Neuronal stem cell (in vitro differentiated cells): ENCODE measurements around the gene CLASP1.

Experiments used
- DNase-seq: peaks from one replicate; pipeline ENCODE4 v3.0.0-alpha.2; 2013; ENCODE audit warnings: low spot score
- H2AFZ ChIP-seq: one replicate; pipeline ENCODE4 v1.6.1; 2013; ENCODE audit warnings: mild to moderate bottlenecking, low read length, inconsistent platforms
- H2AK5ac ChIP-seq: 2 replicates; pipeline ENCODE4 v1.6.1; 2013; ENCODE audit warnings: low read depth, mild to moderate bottlenecking, inconsistent platforms, low read length, moderate library complexity, mixed read lengths
- H2BK120ac ChIP-seq: 2 replicates; pipeline ENCODE4 v1.6.1; 2013; ENCODE audit warnings: low read depth, mild to moderate bottlenecking, inconsistent platforms, low read length, moderate library complexity, mixed read lengths
- H2BK12ac ChIP-seq: one replicate; pipeline ENCODE4 v1.6.1; 2013; ENCODE audit warnings: low read length, inconsistent platforms
- H2BK15ac ChIP-seq: 2 replicates; pipeline ENCODE4 v1.6.1; 2013; ENCODE audit warnings: mild to moderate bottlenecking, low read length, inconsistent platforms, mixed read lengths
- H2BK5ac ChIP-seq: one replicate; pipeline ENCODE4 v1.6.1; 2013; ENCODE audit warnings: inconsistent platforms, mild to moderate bottlenecking, low read length, moderate library complexity
- H3K14ac ChIP-seq: one replicate; pipeline ENCODE4 v1.6.1; 2013; ENCODE audit warnings: low read length, inconsistent platforms
- H3K18ac ChIP-seq: 2 replicates; pipeline ENCODE4 v1.6.1; 2013; ENCODE audit warnings: low read length, inconsistent platforms
- H3K23ac ChIP-seq: 2 replicates; pipeline ENCODE4 v1.6.1; 2013; ENCODE audit warnings: low read depth, mild to moderate bottlenecking, mixed read lengths, low read length, inconsistent platforms; ENCODE audit not compliant: poor library complexity
- H3K27ac ChIP-seq: replicated peaks from 3 replicates; pipeline ENCODE4 v1.5.1; 2013; ENCODE audit warnings: low read length, inconsistent platforms
- H3K27me3 ChIP-seq, 3 experiments: 2 replicates each; pipeline ENCODE4 v1.6.1; 2013; ENCODE audit warnings: low read length in 3 of 3, mild to moderate bottlenecking in 2 of 3, inconsistent platforms in 1 of 3, low read depth in 1 of 3, mixed read lengths in 1 of 3, moderate library complexity in 1 of 3; ENCODE audit not compliant: control insufficient read depth in 3 of 3, insufficient read depth in 3 of 3
- H3K36me3 ChIP-seq, 2 donors: replicated peaks in 1 of 2; 2 replicates each; pipeline ENCODE4 v1.6.1; 2013; ENCODE audit warnings: low read length in 2 of 2; ENCODE audit not compliant: control insufficient read depth in 2 of 2, insufficient read depth in 2 of 2
- H3K4ac ChIP-seq: 2 replicates; pipeline ENCODE4 v1.6.1; 2013; ENCODE audit warnings: inconsistent platforms, mild to moderate bottlenecking, low read length, moderate library complexity
- H3K4me1 ChIP-seq, 2 donors: 1 replicate in 1 of 2; 2 replicates in 1 of 2; pipeline ENCODE4 v1.6.1; 2013; ENCODE audit warnings: low read length in 2 of 2, low read depth in 1 of 2; ENCODE audit not compliant: control insufficient read depth in 2 of 2, insufficient read depth in 1 of 2
- H3K4me2 ChIP-seq: one replicate; pipeline ENCODE4 v1.6.1; 2013; ENCODE audit warnings: mild to moderate bottlenecking, low read length, inconsistent platforms; ENCODE audit not compliant: insufficient read depth, poor library complexity, severe bottlenecking
- H3K4me3 ChIP-seq, 2 donors: 2 replicates each; pipeline ENCODE4 v1.5.1; 2013; ENCODE audit warnings: low read length in 2 of 2, mild to moderate bottlenecking in 2 of 2, inconsistent platforms in 1 of 2, moderate library complexity in 1 of 2
- H3K79me1 ChIP-seq: one replicate; pipeline ENCODE4 v1.6.1; 2013; ENCODE audit warnings: low read depth, mild to moderate bottlenecking, inconsistent platforms, low read length, moderate library complexity
- H3K9ac ChIP-seq: one replicate; pipeline ENCODE4 v1.6.1; 2013; ENCODE audit warnings: mild to moderate bottlenecking, low read depth, low read length, inconsistent platforms; ENCODE audit not compliant: poor library complexity
- H3K9me3 ChIP-seq, 2 donors: replicated peaks in 1 of 2; 2 replicates each; pipeline versions ENCODE3 to v1.6.1; 2013; ENCODE audit warnings: low read length in 2 of 2, mild to moderate bottlenecking in 2 of 2, inconsistent platforms in 1 of 2, low read depth in 1 of 2, mixed read lengths in 1 of 2, moderate library complexity in 1 of 2; ENCODE audit not compliant: control insufficient read depth in 2 of 2, insufficient read depth in 1 of 2
- H4K8ac ChIP-seq: one replicate; pipeline ENCODE4 v1.6.1; 2013; ENCODE audit warnings: low read depth, mild to moderate bottlenecking, inconsistent platforms, low read length, moderate library complexity
- H4K91ac ChIP-seq: one replicate; pipeline ENCODE4 v1.6.1; 2013; ENCODE audit warnings: low read length, low read depth, mild to moderate bottlenecking, inconsistent platforms; ENCODE audit not compliant: poor library complexity
- WGBS, 2 donors: extraction: QIAGEN DNeasy Blood & Tissue Kit; methylation state at CpG; one replicate each; pipeline ENCODE4 v1.1.7; 2013; ENCODE audit warnings: missing lambda C conversion rate in 2 of 2, mixed read lengths in 1 of 2; ENCODE audit not compliant: insufficient read length in 2 of 2, insufficient replicate concordance in 1 of 2; ENCODE audit errors: extremely low coverage in 2 of 2; 5-methylcytosine and 5-hydroxymethylcytosine counted together

Gene CLASP1

GRCh38 chr2:121588357-121588756 lies 60.9 kb downstream of the CLASP1 start:
- no peak overlapping the region for H4K91ac ChIP-seq
- no peak overlapping the region for H3K23ac ChIP-seq
- no peak overlapping the region for H3K27ac ChIP-seq
- no peak overlapping the region for H2BK5ac ChIP-seq
- no peak overlapping the region for H3K14ac ChIP-seq
- H3K9ac ChIP-seq, result no peak overlapping the region
- H2AK5ac ChIP-seq, result no peak overlapping the region
- H2BK120ac ChIP-seq, result no peak overlapping the region
- H3K4me3 ChIP-seq, result no peak overlapping the region
- no CpG with 5 or more reads among the region's 1 CpG for WGBS, 2 donors
- H2BK15ac ChIP-seq, result no peak overlapping the region
- H3K9me3 ChIP-seq, result no peaks in the 10 kb centered on the region
- H3K18ac ChIP-seq, result no peak overlapping the region
- H2AFZ ChIP-seq, result no peak overlapping the region
- H3K4me2 ChIP-seq, result no peak overlapping the region
- DNase-seq, result no peak
- H3K79me1 ChIP-seq, result peaks cover 2% of the 10 kb centered on the region
- H3K27me3 ChIP-seq, result no peaks in the 10 kb centered on the region
- H4K8ac ChIP-seq, result no peak overlapping the region
- H3K4me1 ChIP-seq, result peaks cover 0 to 4% of the 10 kb centered on the region in 2 donors
- H3K4ac ChIP-seq, result no peak overlapping the region
- H3K36me3 ChIP-seq, result peaks cover 0 to 26% of the 10 kb centered on the region in 2 donors
- H2BK12ac ChIP-seq, result no peak overlapping the region

- no peak overlapping the region for H2BK12ac ChIP-seq
- peaks cover 2% of the 10 kb centered on the region for H3K79me1 ChIP-seq
- H2BK15ac ChIP-seq, result no peak overlapping the region
- no peak overlapping the region for H3K27ac ChIP-seq
- H2BK120ac ChIP-seq, result no peak overlapping the region
- no peak overlapping the region for H4K8ac ChIP-seq
- DNase-seq, result no peak
- H3K23ac ChIP-seq, result no peak overlapping the region
- H3K4me1 ChIP-seq, result peaks cover 0 to 4% of the 10 kb centered on the region in 2 donors
- H3K18ac ChIP-seq, result no peak overlapping the region
- no peak overlapping the region for H2AK5ac ChIP-seq
- no peaks in the 10 kb centered on the region for H3K27me3 ChIP-seq
- no peak overlapping the region for H3K4me3 ChIP-seq
- no CpG with 5 or more reads among the region's 4 CpGs for WGBS, 2 donors
- no peaks in the 10 kb centered on the region for H3K9me3 ChIP-seq
- no peak overlapping the region for H3K9ac ChIP-seq
- H3K36me3 ChIP-seq, result peaks cover 0 to 26% of the 10 kb centered on the region in 2 donors
- H3K4me2 ChIP-seq, result no peak overlapping the region
- H4K91ac ChIP-seq, result no peak overlapping the region
- H3K14ac ChIP-seq, result no peak overlapping the region
- H3K4ac ChIP-seq, result no peak overlapping the region
- no peak overlapping the region for H2BK5ac ChIP-seq
- H2AFZ ChIP-seq, result no peak overlapping the region
These were observed 62.1 kb downstream of the CLASP1 start for GRCh38 chr2:121587131-121587530.

- Histone ChIP-seq H3K4me3 (no peak overlapping the region), H2BK120ac (no peak overlapping the region), H4K8ac (no peak overlapping the region), H2BK15ac (no peak overlapping the region), H3K36me3 (peaks cover 0 to 21% of the 10 kb centered on the region in 2 donors), H3K27ac (no peak overlapping the region), H3K9me3 (no peaks in the 10 kb centered on the region), H3K27me3 (no peaks in the 10 kb centered on the region), H2AFZ (no peak overlapping the region), H4K91ac (no peak overlapping the region), H3K4me1 (peaks cover 3 to 4% of the 10 kb centered on the region in 2 donors), H3K18ac (no peak overlapping the region), H3K4ac (no peak overlapping the region), H2AK5ac (no peak overlapping the region), H3K23ac (no peak overlapping the region), H3K14ac (no peak overlapping the region), H3K4me2 (no peak overlapping the region), H3K79me1 (peaks cover 2% of the 10 kb centered on the region), H2BK5ac (no peak overlapping the region), H3K9ac (no peak overlapping the region), H2BK12ac (no peak overlapping the region)
- WGBS, 2 donors, result no CpG with 5 or more reads among the region's 4 CpGs
- no peak for DNase-seq
These were observed 64.5 kb downstream of the CLASP1 start for GRCh38 chr2:121584741-121585140.

GRCh38 chr2:121583555-121583954 lies 65.7 kb downstream of the CLASP1 start:
- Histone ChIP-seq H3K27me3 (no peaks in the 10 kb centered on the region), H2BK12ac (no peak overlapping the region), H3K18ac (no peak overlapping the region), H2AK5ac (no peak overlapping the region), H4K8ac (no peak overlapping the region), H3K4ac (no peak overlapping the region), H2AFZ (no peak overlapping the region), H3K36me3 (peaks cover 0 to 11% of the 10 kb centered on the region in 2 donors), H3K4me2 (no peak overlapping the region), H3K79me1 (no peaks in the 10 kb centered on the region), H4K91ac (no peak overlapping the region), H2BK15ac (no peak overlapping the region), H3K4me1 (peaks cover 4 to 13% of the 10 kb centered on the region in 2 donors), H2BK5ac (no peak overlapping the region), H3K4me3 (no peak overlapping the region), H3K9ac (no peak overlapping the region), H3K27ac (no peak overlapping the region), H2BK120ac (no peak overlapping the region), H3K14ac (no peak overlapping the region), H3K23ac (no peak overlapping the region), H3K9me3 (no peaks in the 10 kb centered on the region)
- DNase-seq, result no peak
- no CpG with 5 or more reads among the region's 3 CpGs for WGBS, 2 donors
